Activated CD8-positive, alpha-beta memory T cell treated with anti-CD3 and anti-CD28 coated beads for 36 hours (primary cell): ENCODE data around the gene NBEA. TPM values are rescaled to one million over a fixed set of nuclear protein-coding genes. Genes with fewer than 3 reads are reported as not detected.

ENCODE experiments used
- CTCF ChIA-PET: fragments of 350-600 bp; sonication (Branson Sonifier 250); formaldehyde crosslinking; loops from one replicate; lab custom pipeline; 2021; ENCODE audit warnings: antibody characterized with exemption; lab: Charles Lee
- POLR2A ChIA-PET: fragments of 350-600 bp; sonication (Branson Sonifier 250); formaldehyde crosslinking; loops from one replicate; lab custom pipeline; 2021; ENCODE audit warnings: antibody characterized with exemption; lab: Charles Lee
- total RNA-seq, 2 experiments: library from RNA; stranded (reverse); gene quantifications; one replicate each; pipeline ENCODE4 v1.2.3, GENCODE V29; 2021

Gene NBEA
- total RNA-seq, 2 experiments from 2014 or later, result 0.15 to 0.23 TPM

DNA sequence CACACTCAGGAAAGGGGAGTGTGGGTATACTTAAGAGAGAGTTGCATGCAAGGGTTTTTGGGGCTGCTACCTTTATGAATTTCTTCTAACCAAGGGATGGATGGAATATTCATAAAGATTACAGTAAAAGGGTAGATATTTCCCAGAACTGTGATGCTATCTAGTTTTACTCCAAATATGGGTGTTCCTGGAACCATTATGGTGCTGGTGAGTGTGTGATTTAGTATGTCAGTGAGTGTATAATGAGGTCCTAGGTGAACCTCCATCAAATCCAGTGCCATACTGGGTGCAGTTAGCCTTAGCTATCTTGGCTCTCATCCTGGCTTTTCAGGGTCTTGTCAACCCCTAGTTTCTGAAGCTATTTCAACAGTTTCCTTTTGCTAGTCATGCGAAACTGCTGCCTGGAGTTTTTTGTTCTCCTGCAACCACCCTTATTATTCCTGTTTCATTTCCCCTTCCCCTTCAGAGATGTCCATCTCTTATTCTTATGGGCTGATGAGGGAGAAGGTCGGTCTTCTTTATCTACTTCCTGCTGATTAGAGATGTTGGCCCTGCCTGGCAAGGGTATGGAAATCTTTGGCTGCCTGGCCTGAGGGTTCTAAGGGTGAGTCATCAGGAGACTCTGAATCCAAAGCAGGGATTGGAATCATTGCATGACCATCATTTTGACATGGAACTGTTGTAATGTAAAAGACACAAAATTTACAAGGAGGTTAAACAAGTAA, 202.3 kb downstream of the NBEA start:
- CTCF ChIA-PET, result no interaction called here
- POLR2A ChIA-PET, result no interaction called here

DNA sequence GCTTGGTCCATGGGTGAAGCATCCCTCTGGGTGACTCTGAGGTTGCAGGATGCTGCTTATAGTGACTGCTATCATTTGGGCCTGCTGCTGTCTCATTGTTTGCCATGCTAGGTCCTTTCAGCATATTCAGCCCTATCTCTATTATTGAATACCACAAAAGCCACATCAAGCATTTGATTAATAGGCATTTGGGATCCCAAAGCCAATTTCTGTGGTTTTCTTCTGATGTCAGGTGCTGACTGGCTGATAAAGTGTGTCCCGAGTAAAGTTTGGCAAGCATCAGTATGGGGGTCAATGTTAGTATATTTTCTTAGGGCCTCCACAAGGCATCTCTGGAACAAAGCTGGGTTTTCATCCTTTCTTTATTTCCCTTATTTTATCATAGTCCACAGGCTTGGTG, 204.6 kb downstream of the NBEA start:
- ChIA-PET POLR2A (no interaction called here), CTCF (no interaction called here)

- ChIA-PET CTCF (no interaction called here), POLR2A (no interaction called here)
Measured at GRCh38 chr13:35157143-35157755, 215.2 kb downstream of the NBEA start.

DNA sequence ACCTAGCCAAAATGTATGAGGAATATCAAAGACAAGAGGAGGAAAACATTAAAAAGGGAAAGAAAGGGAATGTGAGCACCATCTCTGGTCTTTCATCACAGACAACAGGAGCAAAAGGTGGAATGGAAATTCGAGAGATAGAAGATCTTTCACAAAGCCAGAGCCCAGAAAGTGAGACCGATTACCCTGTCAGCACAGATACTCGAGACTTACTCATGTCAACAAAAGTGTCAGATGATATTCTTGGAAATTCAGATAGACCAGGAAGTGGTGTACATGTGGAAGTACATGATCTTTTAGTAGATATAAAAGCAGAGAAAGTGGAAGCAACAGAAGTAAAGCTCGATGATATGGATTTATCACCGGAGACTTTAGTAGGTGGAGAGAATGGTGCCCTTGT, 217.0 kb downstream of the NBEA start:
- CTCF ChIA-PET, result no interaction called here
- POLR2A ChIA-PET, result no interaction called here

GRCh38 chr13:35160896-35161295, 218.8 kb downstream of the NBEA start:
- ChIA-PET POLR2A (no interaction called here), CTCF (no interaction called here)

DNA sequence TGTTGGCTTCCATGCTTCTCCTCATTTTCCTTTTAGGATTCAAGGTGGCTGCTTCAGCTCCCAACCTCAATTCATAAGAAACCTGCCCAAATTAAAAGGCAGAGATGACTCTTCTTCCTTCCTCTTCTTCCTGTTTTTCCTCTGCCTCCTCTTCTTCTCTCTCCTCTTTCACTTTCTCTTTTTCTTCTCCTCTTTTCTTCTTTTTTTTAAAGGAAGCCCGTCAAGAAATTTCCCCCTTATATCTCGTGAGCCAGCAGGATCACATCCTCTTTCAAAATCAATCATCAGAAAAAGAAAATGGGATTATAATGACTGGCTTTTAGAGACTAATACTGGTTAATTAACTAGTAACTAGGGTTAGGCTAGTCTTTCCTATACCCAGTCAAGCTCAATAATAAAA, 220.3 kb downstream of the NBEA start:
- CTCF ChIA-PET, result no interaction called here
- POLR2A ChIA-PET, result no interaction called here

- CTCF ChIA-PET, result interaction anchor here (0.7 kb wide), 1 partner anchor 1473 kb away, joined by 3 read pairs; no protein-coding TSS in a partner anchor
Measured at GRCh38 chr13:35163674-35164073, 221.6 kb downstream of the NBEA start.

GRCh38 chr13:35164324-35164932, 222.4 kb downstream of the NBEA start:
- ChIA-PET POLR2A (no interaction called here), CTCF (no interaction called here)

More at GRCh38 chr13:35163674-35164073, 221.6 kb downstream of the NBEA start:
- POLR2A ChIA-PET, result no interaction called here

DNA sequence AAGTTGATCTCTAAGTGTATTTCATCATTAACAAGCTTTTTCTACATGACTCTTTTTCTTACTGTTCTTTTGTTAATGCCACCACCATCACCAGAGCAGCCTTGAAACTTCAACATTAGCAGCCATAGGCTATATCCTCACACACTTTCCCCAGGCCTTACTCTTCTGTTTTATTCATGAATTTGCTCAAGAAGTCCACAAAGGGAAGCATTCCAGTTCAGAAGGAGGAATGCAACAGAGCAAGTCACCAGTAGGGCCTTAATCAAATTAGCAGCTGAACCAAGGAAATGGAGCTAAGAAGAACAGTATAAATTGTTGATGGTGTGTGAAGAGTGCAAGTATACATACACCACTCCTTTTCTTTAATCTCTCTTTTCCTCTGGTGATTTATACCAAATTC, 223.1 kb downstream of the NBEA start:
- ChIA-PET POLR2A (no interaction called here), CTCF (no interaction called here)

DNA sequence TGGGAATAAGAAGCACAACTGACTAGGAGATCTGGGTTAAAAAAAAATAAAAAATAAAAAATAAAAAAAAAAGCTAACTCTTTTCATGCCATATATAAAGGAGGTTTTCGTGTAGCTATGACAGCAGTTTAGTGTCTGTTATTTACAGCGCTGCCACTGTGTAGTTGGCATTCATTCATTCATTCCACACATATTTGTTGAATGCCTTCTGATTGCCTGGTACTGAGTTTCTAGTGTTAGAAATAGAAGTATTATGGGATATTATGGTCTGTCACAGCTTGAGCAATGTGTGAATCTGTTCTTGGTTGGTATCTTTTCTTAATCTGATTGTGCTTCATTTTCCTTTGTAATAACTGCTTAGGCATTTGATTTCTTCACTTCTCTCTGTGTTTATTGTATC, 237.4 kb downstream of the NBEA start:
- CTCF ChIA-PET, result no interaction called here
- POLR2A ChIA-PET, result no interaction called here

- POLR2A ChIA-PET, result no interaction called here
- CTCF ChIA-PET, result no interaction called here
Measured at GRCh38 chr13:35179920-35180663, 238.0 kb downstream of the NBEA start.

DNA sequence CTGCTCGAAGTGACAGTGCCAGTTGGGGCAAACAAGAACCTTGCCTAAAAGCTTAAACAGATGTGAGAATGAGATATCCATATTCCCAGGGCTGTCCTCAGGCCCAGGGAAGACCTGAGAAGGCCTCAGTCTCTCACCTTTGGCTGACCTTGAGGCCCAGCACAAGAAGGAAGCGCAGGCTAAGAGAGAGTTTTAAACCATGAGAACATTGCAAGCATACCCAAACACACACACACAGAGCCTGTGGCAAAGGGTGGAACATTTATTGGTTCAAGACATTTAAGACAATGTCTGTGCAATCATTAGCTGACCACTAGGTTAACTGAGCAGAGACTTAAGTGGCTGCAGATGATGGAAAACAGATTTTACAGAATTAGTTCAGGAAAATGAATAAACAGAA, 248.2 kb downstream of the NBEA start:
- POLR2A ChIA-PET, result no interaction called here
- CTCF ChIA-PET, result no interaction called here

GRCh38 chr13:35191883-35192282, 249.8 kb downstream of the NBEA start:
- ChIA-PET POLR2A (no interaction called here), CTCF (no interaction called here)

GRCh38 chr13:35198613-35199200, 256.6 kb downstream of the NBEA start:
- POLR2A ChIA-PET, result no interaction called here
- CTCF ChIA-PET, result no interaction called here

DNA sequence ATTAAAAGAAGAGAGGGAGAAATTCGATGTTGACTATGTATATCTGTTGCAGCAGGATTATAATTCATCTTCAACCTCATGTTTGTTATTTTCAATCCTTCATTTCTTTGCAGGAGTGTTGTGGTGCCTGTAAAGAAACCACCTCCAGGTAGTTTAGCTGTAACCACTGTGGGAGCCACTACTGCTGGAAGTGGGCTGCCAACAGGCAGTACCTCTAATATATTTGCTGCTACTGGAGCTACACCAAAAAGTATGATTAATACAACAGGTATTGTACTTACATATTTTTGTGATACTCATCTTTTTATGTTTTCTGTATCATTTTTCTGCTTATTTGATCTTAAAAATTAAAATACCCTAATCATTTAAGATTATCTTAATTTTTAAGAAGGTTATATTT, 266.5 kb downstream of the NBEA start:
- POLR2A ChIA-PET, result no interaction called here
- CTCF ChIA-PET, result no interaction called here

- CTCF ChIA-PET, result no interaction called here
- POLR2A ChIA-PET, result no interaction called here
Measured at GRCh38 chr13:35210261-35210660, 268.2 kb downstream of the NBEA start.

GRCh38 chr13:35211949-35212348, 269.9 kb downstream of the NBEA start:
- ChIA-PET POLR2A (no interaction called here), CTCF (no interaction called here)

GRCh38 chr13:35213911-35214310, 271.8 kb downstream of the NBEA start:
- ChIA-PET POLR2A (no interaction called here), CTCF (no interaction called here)

DNA sequence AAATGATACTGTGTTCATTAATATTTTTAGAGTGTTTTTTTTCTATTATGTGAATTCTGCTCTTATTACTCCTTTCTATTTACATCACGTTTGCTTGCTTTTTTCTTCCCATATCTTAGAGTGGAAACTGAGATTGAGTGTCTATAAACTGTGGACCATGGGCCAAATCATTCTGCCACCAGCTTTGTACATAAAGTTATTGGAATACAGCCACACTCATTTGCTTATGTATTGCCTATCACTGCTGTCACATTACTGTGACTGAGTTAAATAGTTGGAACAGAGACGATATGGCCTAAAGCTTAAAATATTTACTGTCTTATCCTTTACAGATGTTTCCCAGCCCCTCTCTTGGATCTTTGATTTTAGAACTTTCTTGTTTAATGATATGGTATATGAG, 274.1 kb downstream of the NBEA start:
- ChIA-PET POLR2A (no interaction called here), CTCF (no interaction called here)

GRCh38 chr13:35219021-35219420, 277.0 kb downstream of the NBEA start:
- ChIA-PET POLR2A (no interaction called here), CTCF (no interaction called here)
